ENCODE results near the gene OR2T6. TPM values are rescaled to one million over a fixed set of nuclear protein-coding genes. Genes with fewer than 3 reads are reported as not detected.
"Not testable (repeated sequence)": the region's sequence is repeated elsewhere in the genome, so short reads cannot be mapped to it uniquely, and the experiment has no call there.

Gene OR2T6
- total RNA-seq, 1 donor from 2014 or later: not detected

GRCh38 chr1:248438668-248439067, 63.1 kb downstream of the OR2T6 start:
- CTCF ChIA-PET; DNase-seq; H3K36me3 Mint-ChIP-seq (ENCODE audit: low read depth); H3K27ac Mint-ChIP-seq; ATAC-seq (ENCODE audit: low read depth); H3K4me1 Mint-ChIP-seq; POLR2A ChIA-PET; H3K4me3 Mint-ChIP-seq; H3K27me3 Mint-ChIP-seq; H3K9me3 Mint-ChIP-seq; intact Hi-C loops (cut with micrococcal nuclease): not testable (repeated sequence)

- H3K9me3 Mint-ChIP-seq; H3K27me3 Mint-ChIP-seq; intact Hi-C loops (cut with micrococcal nuclease); CTCF ChIA-PET; DNase-seq; H3K4me3 Mint-ChIP-seq; H3K4me1 Mint-ChIP-seq; POLR2A ChIA-PET; H3K27ac Mint-ChIP-seq; ATAC-seq (ENCODE audit: low read depth); H3K36me3 Mint-ChIP-seq (ENCODE audit: low read depth): not testable (repeated sequence)
Observed at GRCh38 chr1:248439283-248439682, 63.7 kb downstream of the OR2T6 start.

Other genes with a start within 250 kb of the OR2T6 start
- gene OR2M5, start 230.6 kb upstream of the OR2T6 start, total RNA-seq: not detected in 2 replicates
- gene OR2M2, start 200.9 kb upstream of the OR2T6 start, total RNA-seq: not detected in 2 replicates
- gene OR2M3, start 178.5 kb upstream of the OR2T6 start, total RNA-seq: not detected in 2 replicates
- gene OR2M4, start 144.3 kb upstream of the OR2T6 start, total RNA-seq: not detected in 2 replicates
- not detected in 2 replicates for gene OR2T33, start 97.8 kb upstream of the OR2T6 start, total RNA-seq
- not detected in 2 replicates for gene OR2T12, start 72.3 kb upstream of the OR2T6 start, total RNA-seq
- gene OR2M7, start 51.2 kb upstream of the OR2T6 start, total RNA-seq: not detected in 2 replicates
- gene OR14C36, start 27.0 kb upstream of the OR2T6 start, total RNA-seq: not detected in 2 replicates
- not detected in 2 replicates for gene OR2T4, start 14.1 kb upstream of the OR2T6 start, total RNA-seq
- gene OR2T1, start 27.3 kb downstream of the OR2T6 start, total RNA-seq: not detected in 2 replicates
- 3.2 and 4.1 TPM in 2 replicates for gene OR2T2, start 69.9 kb downstream of the OR2T6 start, total RNA-seq
- gene OR2T3, start 97.6 kb downstream of the OR2T6 start, total RNA-seq: 1.00 and 1.5 TPM in 2 replicates
- not detected in 2 replicates for gene OR2T5, start 112.8 kb downstream of the OR2T6 start, total RNA-seq
- 0.59 and 1.00 TPM in 2 replicates for gene OR2G6, start 132.3 kb downstream of the OR2T6 start, total RNA-seq
- gene OR2T29, start 187.0 kb downstream of the OR2T6 start, total RNA-seq: 2.0 and 2.1 TPM in 2 replicates
- gene OR2T34, start 199.0 kb downstream of the OR2T6 start, total RNA-seq: 0.54 and 0.80 TPM in 2 replicates
- gene OR2T10, start 222.0 kb downstream of the OR2T6 start, total RNA-seq: 1.4 and 3.1 TPM in 2 replicates

Measured in activated B cell treated with CpG ODN at 0.5 μM for 24 hours (primary cell).